Right lobe of liver (tissue), 6 donors: Measurements from ENCODE around the gene AICDA. TPM values are rescaled to one million over a fixed set of nuclear protein-coding genes. Genes with fewer than 3 reads are reported as not detected.

Experiments
- ATAC-seq, 4 donors: fragments of 200-7000 bp; cut with Tn5 transposase; one replicate each; pipeline ENCODE4 v1.9.1; 2020; ENCODE audit warnings: mild to moderate bottlenecking in 4 of 4, moderate library complexity in 4 of 4
- DNase-seq, 3 donors: peaks; one replicate each; pipeline ENCODE4 v3.0.0-alpha.2; 2020
- H3K27ac ChIP-seq, 3 donors: fragments of 200-600 bp; one replicate each; pipeline ENCODE4 v1.8.0; 2022
- H3K27me3 ChIP-seq, 2 donors: fragments of 200-600 bp; one replicate each; pipeline ENCODE4 v1.8.0; 2022
- H3K36me3 ChIP-seq, 4 donors: fragments of 200-600 bp; sonication (generic) in 1 of 4; one replicate each; pipeline versions ENCODE4 v1.5.1 to v1.8.0; 2017 to 2022; ENCODE audit warnings: control low read depth in 1 of 4
- H3K4me1 ChIP-seq, 4 donors: fragments of 200-600 bp; sonication (generic) in 1 of 4; one replicate each; pipeline versions ENCODE4 v1.5.1 to v1.8.0; 2017 to 2022; ENCODE audit warnings: control low read depth in 1 of 4
- H3K4me3 ChIP-seq, 3 donors: fragments of 200-600 bp; one replicate each; pipeline ENCODE4 v1.8.0; 2022
- H3K9me3 ChIP-seq, 4 donors: fragments of 200-600 bp; sonication (generic) in 1 of 4; one replicate each; pipeline versions ENCODE4 v1.5.1 to v1.8.0; 2017 to 2022; ENCODE audit warnings: control low read depth in 1 of 4
- CTCF ChIP-seq, 4 donors: fragments of 200-600 bp in 3 of 4; fragments of 450-650 bp in 1 of 4; IDR thresholded peaks; one replicate each; pipeline versions ENCODE4 v1.5.1 to v1.8.0; 2016 to 2022; ENCODE audit warnings: antibody characterized with exemption in 4 of 4, mild to moderate bottlenecking in 2 of 4
- POLR2A ChIP-seq: fragments of 450-650 bp; IDR thresholded peaks from one replicate; pipeline ENCODE4 v1.6.1; 2017; ENCODE audit warnings: antibody characterized with exemption, mild to moderate bottlenecking
- WGBS: methylation state at CpG from one replicate; pipeline ENCODE4 v1.1.6; 2018; ENCODE audit warnings: low coverage, low lambda C conversion rate; ENCODE audit not compliant: insufficient coverage; ENCODE audit errors: missing lambda C conversion rate; 5-methylcytosine and 5-hydroxymethylcytosine counted together
- intact Hi-C, 2 donors: fragments of 100-400 bp; cut with DNase I; formaldehyde crosslinking; loops; one replicate each; pipeline versions ENCODE4 v1.11.2 to v1.14.1; 2022
- total RNA-seq, 6 experiments: library from RNA; depleted of rRNA in 2 of 6; stranded (reverse); fragments of >200 nt in 2 of 6; fragmentation: NEBNext Ultra II Directional in 3 of 6; extraction: Animal tissue kit (Norgen Biotek cat#: 25700) in 3 of 6; gene quantifications; one replicate each; pipeline versions ENCODE4 v1.1.0 to v1.2.4, GENCODE V29; 2016 to 2023
- donor health status: DM: no; HTN: yes; CAD: no.
- donor health status: DM: no; HTN: no; CAD: no.
- donor health status: DM: no; HTN: no; CAD: no.
- donor health status: DM: no; HTN: yes; CAD: no.
- donor health status: DM: no; HTN: yes; CAD: no.

AICDA gene
- total RNA-seq, 6 experiments from 2014 or later, result not detected

DNA sequence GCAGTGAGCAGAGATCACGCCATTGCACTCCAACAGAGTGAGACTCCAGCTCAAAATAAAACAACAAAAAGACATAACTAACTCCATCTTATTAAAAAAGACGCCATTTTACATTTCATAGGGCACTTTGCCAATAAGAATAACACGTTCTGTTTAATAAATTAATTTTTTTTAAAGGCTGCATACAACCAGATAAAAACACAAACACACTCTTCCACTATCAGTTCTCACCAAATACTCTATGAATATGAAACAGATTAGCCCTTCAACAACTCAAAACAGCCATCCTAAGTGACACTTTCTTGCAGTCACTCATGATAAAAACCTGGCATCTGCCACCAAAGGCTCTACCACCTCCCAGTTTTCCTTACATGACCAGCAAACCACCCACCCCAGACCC, 16.1 kb downstream of the AICDA start:
- DNase-seq, result no peak

DNA sequence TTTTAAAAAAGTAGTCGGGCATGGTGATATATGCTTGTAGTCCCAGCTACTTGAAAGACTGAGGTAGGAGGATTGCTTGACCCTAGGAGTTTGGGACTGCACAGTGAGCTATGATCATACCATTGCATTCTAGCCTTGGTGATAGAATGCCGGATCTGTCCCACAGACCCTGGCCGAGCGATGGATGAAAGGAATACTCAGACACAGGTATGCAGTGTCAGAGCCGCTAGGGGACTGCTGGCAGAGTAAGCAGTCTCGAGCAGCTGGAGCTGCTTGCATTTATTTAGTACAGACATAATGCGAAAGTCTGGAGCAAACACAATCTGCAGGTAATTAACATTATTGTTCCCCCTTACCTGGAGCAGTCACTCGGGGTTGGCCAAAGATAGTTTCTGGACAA, 18.6 kb downstream of the AICDA start:
- WGBS, result 77% methylated on average over 8 of the region's 8 CpGs
- DNase-seq, result no peak
- no peak overlapping the region for H3K27ac ChIP-seq
- no peak overlapping the region for H3K4me3 ChIP-seq
- no peaks in the 10 kb centered on the region for H3K9me3 ChIP-seq
- H3K4me1 ChIP-seq, result peaks cover 0 to 14% (median 0%) of the 10 kb centered on the region in 4 donors
- TF ChIP-seq POLR2A (no peak), CTCF (IDR thresholded peaks at IDR 0.05) (no peak)
- no peaks in the 10 kb centered on the region for H3K36me3 ChIP-seq
- ATAC-seq, result no peak
- H3K27me3 ChIP-seq, result no peaks in the 10 kb centered on the region
- intact Hi-C loops, result no loop called here

More for the DNA sequence above, 16.1 kb downstream of the AICDA start:
- intact Hi-C loops, result no loop called here
- no peaks in the 10 kb centered on the region for H3K27me3 ChIP-seq
- TF ChIP-seq CTCF (IDR thresholded peaks at IDR 0.05), result no peak
- no peak for TF ChIP-seq POLR2A
- no peaks in the 10 kb centered on the region for H3K9me3 ChIP-seq
- no peak for ATAC-seq
- no peak overlapping the region for H3K4me3 ChIP-seq
- 60% methylated on average over 3 of the region's 3 CpGs for WGBS
- H3K36me3 ChIP-seq, result no peaks in the 10 kb centered on the region
- H3K27ac ChIP-seq, result no peak overlapping the region
- H3K4me1 ChIP-seq, result peaks cover 0 to 3% (median 0%) of the 10 kb centered on the region in 4 donors

DNA sequence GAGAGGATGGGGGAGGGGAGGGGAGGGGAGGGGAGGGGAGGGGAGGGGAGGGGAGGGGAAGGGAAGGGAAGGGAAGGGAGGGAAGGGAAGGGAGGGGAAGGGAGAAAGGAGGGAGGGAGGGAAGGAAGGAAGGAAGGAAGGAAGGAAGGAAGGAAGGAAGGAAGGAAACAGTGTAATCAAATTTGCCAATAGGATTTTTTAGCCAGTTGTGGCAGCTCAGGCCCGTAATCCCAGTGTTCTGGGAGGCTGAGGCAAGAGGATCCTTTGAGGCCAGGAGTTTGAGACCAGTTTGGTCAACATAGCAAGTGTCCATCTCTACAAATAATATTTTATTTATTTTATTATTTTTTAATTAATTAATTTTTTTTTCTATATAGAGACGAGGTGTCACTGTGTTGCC, 19.4 kb downstream of the AICDA start:
- 55% methylated on average over 2 of the region's 2 CpGs for WGBS
- H3K4me1 ChIP-seq, result peaks cover 0 to 14% (median 0%) of the 10 kb centered on the region in 4 donors

GRCh38 chr12:8590842-8591545, 21.7 kb downstream of the AICDA start:
- peaks cover 0 to 14% (median 0%) of the 10 kb centered on the region in 4 donors for H3K4me1 ChIP-seq
- ATAC-seq (peak; percentile 63 to 98 (median 89)), DNase-seq (peak in 2 of 3 donors; percentile 49 to 58)
- TF ChIP-seq POLR2A (no peak), CTCF (IDR thresholded peaks at IDR 0.05) (peak in 2 of 4 donors; percentile 8 to 31)
- 7% methylated on average over 6 of the region's 10 CpGs for WGBS
- no peaks in the 10 kb centered on the region for H3K36me3 ChIP-seq
- intact Hi-C loops, result no loop called here
- H3K27ac ChIP-seq, result no peak overlapping the region
- H3K4me3 ChIP-seq, result no peak overlapping the region
- H3K27me3 ChIP-seq, result no peaks in the 10 kb centered on the region
- no peaks in the 10 kb centered on the region for H3K9me3 ChIP-seq

More for the DNA sequence above, 19.4 kb downstream of the AICDA start:
- Histone ChIP-seq H3K27ac (no peak overlapping the region), H3K27me3 (no peaks in the 10 kb centered on the region), H3K9me3 (no peaks in the 10 kb centered on the region), H3K36me3 (no peaks in the 10 kb centered on the region), H3K4me3 (no peak overlapping the region)
- ATAC-seq (no peak), DNase-seq (no peak)
- intact Hi-C loops, result no loop called here
- TF ChIP-seq POLR2A (no peak), CTCF (IDR thresholded peaks at IDR 0.05) (no peak)
